IMR-90 (cell line): ENCODE measurements around the gene ABCA7.

Source experiments
- POLR2A ChIP-seq: IDR thresholded peaks from 2 replicates; pipeline ENCODE4 v1.6.1; 2012; ENCODE audit warnings: mild to moderate bottlenecking, low read depth, low read length
- TF ChIP-seq, protein P1 (sequence below): conservative IDR thresholded peaks from 2 replicates; pipeline ENCODE4 v1.5.1; 2012; ENCODE audit warnings: mild to moderate bottlenecking, low read depth, low read length, improper control_type of control experiment

DNA sequence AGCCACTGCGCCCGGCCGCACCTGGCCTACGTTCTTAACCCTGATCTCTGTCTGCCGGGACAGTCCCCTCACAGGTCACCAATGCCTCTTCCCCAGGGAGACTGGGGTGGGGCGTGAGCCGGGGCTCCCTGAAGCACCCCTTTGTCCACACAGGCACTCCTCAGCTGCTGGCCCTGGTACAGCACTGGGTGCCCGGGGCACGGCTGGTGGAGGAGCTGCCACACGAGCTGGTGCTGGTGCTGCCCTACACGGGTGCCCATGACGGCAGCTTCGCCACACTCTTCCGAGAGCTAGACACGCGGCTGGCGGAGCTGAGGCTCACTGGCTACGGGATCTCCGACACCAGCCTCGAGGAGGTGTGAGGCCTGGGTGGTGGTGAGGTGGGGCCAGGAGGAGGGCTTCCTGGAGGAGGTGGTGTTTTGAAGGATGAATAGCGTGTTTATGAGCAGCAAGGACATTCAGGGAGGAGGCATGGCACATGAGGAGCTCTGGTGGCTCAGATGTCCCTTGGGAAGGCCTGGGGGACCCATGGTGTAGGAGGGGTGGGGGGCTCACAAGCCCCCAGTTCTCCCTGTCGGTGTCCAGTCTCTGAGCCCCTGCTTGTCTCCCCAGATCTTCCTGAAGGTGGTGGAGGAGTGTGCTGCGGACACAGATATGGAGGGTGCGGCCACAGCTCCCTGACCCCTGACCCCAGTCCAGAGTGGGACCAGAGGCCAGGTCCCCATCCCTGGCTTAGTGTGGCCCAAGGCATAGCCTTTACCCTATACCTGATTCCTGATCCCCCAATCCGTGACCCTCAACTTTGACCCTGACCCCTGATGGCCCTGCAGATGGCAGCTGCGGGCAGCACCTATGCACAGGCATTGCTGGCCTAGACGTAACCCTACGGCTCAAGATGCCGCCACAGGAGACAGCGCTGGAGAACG lies 13.5 kb downstream of the ABCA7 start:
- no peak for TF ChIP-seq POLR2A
- TF ChIP-seq, protein P1, sequence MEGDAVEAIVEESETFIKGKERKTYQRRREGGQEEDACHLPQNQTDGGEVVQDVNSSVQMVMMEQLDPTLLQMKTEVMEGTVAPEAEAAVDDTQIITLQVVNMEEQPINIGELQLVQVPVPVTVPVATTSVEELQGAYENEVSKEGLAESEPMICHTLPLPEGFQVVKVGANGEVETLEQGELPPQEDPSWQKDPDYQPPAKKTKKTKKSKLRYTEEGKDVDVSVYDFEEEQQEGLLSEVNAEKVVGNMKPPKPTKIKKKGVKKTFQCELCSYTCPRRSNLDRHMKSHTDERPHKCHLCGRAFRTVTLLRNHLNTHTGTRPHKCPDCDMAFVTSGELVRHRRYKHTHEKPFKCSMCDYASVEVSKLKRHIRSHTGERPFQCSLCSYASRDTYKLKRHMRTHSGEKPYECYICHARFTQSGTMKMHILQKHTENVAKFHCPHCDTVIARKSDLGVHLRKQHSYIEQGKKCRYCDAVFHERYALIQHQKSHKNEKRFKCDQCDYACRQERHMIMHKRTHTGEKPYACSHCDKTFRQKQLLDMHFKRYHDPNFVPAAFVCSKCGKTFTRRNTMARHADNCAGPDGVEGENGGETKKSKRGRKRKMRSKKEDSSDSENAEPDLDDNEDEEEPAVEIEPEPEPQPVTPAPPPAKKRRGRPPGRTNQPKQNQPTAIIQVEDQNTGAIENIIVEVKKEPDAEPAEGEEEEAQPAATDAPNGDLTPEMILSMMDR: no peak
